SH-SY5Y (cell line): Measurements from ENCODE around the gene PLEKHH3.
A peak's percentile ranks its signal among the peaks of the same experiment; 100 is the strongest.

ENCODE experiments used
- GATA2 ChIP-seq: IDR thresholded peaks from 2 replicates; pipeline ENCODE4 v1.6.1; 2011; ENCODE audit warnings: mild to moderate bottlenecking, low read depth, low read length
- GATA3 ChIP-seq: IDR thresholded peaks from 2 replicates; pipeline ENCODE4 v1.6.1; 2011; ENCODE audit warnings: low read depth, mild to moderate bottlenecking, low read length, moderate library complexity

PLEKHH3 gene

GRCh38 chr17:42669705-42669976, 7.2 kb downstream of the PLEKHH3 start:
- TF ChIP-seq GATA3 (no peak), GATA2 (no peak)

DNA sequence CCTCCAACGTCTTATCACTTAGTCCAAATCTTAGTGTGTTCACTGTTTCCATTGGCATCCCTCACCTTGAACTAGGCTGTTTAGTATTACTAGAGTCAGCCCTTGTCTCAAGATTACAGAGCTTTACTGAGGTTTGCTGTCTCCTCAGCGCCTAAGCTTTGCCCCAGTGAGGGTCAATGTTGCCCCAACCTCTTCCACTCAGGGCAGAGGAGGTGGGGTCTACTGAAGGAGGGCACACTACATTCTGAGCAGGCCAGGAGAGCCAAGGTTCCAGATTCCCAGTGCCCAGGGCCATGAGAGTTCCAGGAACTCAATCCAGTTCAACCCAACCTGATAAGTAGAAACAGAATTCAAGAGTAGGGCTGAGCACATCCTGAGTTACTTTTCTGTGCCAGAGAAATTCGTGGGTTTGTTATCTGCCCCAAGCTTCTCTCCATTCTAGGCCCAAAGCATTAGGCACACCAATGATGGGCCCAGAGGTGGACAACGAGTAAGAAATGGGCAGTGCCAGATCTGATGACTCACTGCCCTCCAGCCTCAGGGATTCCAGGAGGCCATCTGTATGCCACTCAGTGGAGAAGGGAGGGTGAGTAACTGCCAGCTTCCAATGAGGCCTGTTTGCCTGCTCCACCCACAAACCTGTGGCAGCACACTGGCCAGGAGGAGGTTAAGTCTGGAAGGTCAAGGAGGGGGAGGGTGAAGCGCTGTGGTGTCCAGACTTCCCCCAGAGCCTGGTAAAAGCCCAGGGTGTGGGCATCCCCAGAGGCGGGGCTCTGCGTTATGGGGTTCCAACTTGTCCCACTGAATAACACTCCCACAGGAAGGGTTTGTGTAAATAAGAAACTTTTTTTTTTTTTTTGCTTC, 9.5 kb downstream of the PLEKHH3 start:
- no peak for TF ChIP-seq GATA2
- no peak for TF ChIP-seq GATA3

GRCh38 chr17:42665581-42666001, 11.2 kb downstream of the PLEKHH3 start:
- no peak for TF ChIP-seq GATA3
- no peak for TF ChIP-seq GATA2

DNA sequence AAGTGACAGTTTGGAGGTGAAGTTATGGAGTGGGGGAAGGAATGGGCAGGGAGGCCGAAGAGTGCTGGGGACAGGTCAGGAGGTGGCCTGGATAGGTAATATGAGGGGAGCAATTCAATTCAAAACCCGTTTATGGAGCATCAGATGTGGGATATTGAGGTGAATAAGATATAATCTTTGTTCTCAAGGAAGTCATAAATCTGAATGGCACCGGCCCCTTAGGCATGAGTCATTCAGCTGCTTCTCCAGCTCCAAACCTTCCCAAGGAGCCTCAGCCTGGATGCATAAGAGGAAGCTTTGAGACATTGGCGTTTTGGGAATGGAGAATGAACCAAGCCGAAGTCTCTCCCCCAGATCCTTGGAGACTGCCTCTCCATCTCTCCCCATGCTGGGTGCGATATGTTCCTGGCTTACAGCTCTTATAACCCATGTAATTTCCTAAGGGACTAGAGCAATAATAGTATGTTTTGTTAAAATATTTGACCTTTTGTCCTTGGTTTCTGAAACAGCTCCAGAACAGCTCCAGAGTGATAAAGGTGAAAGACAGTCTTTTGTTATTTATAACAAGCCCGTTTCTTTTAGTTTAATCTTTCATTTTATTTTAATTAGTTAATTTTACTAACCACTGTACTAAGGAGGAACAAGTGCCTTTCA, 16.0 kb downstream of the PLEKHH3 start:
- TF ChIP-seq GATA2, result no peak
- TF ChIP-seq GATA3, result no peak

DNA sequence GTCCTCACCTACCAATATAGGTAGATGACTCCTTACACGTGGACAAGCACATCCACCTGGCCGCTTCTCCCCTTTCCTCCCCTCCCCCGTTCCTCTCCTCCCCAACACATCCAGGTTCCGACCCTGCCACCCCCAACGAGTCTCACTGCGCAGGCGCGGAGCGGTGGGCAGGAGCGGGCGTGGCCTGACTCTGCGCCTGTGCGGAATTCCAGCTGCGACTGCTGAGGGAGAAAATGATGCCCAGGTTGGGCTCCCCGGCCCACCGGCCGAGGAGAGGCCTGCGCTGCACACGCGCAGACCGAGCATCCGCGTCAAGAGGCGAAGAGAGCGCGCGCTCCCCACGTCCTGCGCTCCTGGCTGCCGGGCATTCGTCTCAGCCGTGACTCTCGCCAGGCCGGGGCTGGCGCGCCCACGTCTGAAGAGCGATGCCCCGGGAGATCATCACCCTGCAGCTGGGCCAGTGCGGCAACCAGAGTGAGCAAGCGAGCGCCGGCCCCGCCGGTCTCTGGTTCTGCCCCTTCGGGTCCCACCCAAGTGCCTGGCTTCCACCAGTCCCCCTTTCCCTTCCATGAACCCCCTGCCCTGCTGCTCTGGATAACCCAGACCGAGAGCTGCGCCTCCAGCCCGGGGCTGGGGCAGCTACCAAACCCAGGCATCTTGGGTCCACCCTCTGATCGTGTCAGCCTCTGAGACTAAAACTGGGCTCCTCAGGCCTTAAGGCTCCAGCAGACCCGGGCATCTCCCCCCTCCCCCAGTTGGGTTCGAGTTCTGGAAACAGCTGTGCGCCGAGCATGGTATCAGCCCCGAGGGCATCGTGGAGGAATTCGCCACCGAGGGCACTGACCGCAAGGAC, 17.5 kb downstream of the PLEKHH3 start, which contains the start of gene TUBG2:
Gene TUBG2 (plus strand): TSS at position 206 of the 853 bp plus-strand sequence. CDS start 220 bp downstream, at position 426.
- TF ChIP-seq GATA3 (no peak), GATA2 (no peak)

DNA sequence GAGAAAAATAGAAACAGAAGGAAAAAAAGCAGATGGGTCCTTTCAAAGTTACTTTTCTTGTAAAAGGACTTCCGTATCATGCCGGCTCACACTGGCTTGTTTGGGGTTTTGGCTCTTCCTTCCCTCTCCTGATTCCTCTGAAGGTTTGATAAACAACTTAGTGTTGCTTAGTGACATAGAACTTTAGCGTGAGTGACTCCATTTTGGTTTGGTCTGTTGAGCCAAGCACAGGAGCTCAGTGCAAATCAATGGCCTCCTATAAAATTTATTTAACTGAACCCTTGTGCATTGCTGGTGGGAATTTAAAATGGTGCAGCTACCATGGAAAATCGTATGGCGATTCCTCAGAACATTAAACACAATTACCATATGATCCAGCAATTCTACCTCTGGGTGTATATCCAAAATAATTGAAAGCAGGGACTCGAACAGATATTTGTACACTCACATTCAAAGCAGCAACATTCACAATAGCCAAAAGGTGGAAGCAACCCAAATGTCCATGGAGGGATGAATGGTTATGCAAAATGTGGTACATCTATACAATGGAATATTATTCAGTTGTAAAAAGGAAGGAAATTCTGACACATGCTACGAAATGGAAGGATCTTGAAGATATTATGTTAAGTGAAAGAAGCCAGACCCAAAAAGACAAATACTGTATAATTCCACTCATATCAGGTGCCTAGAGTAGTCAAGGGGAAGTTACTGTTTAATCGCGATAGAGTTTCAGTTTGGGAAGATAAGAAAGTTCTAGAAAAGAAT, 18.8 kb downstream of the PLEKHH3 start:
- no peak for TF ChIP-seq GATA2
- no peak for TF ChIP-seq GATA3

- TF ChIP-seq GATA3, result no peak
- TF ChIP-seq GATA2, result no peak
Observed at GRCh38 chr17:42655528-42655927, 21.3 kb downstream of the PLEKHH3 start.

DNA sequence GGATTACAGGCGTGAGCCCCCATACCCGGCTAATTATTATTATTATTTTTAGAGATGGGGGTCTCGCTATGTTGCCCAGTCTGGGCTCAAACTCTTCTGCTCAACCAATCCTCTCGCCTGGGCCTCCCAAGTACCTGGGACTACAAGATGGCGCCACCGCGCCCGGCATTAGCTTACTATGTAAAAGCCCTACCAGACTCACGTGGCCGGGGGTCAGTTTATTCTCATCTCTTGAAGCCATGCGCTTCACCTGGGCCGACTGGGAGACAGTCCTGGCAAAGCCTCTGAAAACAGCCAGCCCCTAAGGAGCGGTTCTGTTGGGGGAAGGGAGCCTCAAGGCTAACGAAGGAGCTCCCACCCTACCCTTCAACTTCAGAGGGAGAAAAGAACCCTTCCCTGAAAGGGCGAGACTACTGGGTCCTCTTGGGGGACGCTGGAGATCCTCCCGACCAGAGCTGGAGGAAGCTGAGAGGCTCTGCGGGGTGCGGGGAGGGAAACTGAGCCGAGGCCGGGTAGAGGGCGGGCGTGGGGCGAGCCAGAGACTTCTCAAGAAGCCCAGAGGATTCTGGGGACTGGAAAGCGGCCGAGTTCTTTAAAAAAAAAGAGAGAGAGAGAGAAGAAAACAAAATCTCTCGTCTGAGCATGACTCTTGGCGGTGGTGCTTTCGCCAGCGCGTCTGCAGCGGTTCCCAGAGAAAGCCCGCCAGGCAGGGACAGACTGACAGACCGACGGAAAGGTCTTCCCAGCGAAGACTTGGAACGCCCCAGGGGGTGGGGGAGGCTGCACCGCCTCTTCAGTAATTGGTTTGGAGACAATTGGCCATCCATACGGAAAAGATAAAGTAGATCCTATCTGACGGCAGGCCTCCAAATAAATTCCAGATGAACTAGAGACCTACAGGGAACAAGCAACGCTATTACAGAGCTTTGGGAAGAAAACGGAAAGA, 23.3 kb downstream of the PLEKHH3 start:
- TF ChIP-seq GATA2 (peak; percentile 97), GATA3 (peak; percentile 96)

- no peak for TF ChIP-seq GATA3
- TF ChIP-seq GATA2, result no peak
Observed at GRCh38 chr17:42651392-42651791, 25.4 kb downstream of the PLEKHH3 start.

- TF ChIP-seq GATA3, result no peak
- no peak for TF ChIP-seq GATA2
Observed at GRCh38 chr17:42647778-42648177, 29.0 kb downstream of the PLEKHH3 start.

DNA sequence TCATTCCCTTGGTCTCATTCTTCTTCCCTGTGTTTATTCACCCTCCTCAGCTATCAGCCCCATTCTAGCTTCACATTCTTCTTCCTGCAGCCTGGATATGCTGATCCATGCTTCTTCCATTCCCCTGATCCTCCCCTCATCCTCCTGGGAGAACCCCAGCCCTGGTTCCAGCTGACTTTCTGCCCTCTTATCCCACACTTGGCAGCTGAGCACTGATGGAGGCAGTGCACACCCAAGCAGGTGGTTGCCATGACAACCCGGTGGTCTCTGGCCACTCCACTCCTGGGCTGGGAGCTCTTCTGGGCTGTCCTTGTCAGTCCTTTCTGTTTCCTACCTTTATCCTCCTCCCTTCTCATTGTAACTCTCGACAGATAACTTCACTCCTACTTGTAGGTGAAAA, 34.5 kb downstream of the PLEKHH3 start:
- TF ChIP-seq GATA3 (no peak), GATA2 (no peak)

DNA sequence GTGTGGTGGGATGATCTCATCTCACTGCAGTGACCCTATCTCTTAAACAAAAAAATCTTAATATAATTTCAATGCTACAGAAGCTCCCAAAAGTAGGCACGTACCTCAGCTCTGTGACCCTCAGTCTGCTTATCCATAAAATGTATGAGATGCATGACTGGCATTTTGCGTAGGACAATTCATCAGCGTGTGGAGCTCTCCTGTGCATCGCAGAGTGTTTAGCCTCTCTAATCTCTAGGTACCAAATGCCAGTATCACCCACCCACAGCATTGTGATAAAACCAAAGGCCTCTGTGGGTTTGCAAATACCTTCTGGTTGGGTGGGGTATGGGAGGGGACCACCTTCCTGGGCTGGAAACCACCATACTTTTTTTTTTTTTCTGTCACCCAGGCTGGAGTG, 36.7 kb downstream of the PLEKHH3 start:
- TF ChIP-seq GATA3 (no peak), GATA2 (no peak)

GRCh38 chr17:42639525-42640113, 37.2 kb downstream of the PLEKHH3 start:
- TF ChIP-seq GATA3, result no peak
- TF ChIP-seq GATA2, result no peak
